Measurements from ENCODE around the gene EXOC7. TPM values are rescaled to one million over a fixed set of nuclear protein-coding genes. Genes with fewer than 3 reads are reported as not detected.

EXOC7 gene
- total RNA-seq, 1 experiment from 2014 or later: 114 TPM

DNA sequence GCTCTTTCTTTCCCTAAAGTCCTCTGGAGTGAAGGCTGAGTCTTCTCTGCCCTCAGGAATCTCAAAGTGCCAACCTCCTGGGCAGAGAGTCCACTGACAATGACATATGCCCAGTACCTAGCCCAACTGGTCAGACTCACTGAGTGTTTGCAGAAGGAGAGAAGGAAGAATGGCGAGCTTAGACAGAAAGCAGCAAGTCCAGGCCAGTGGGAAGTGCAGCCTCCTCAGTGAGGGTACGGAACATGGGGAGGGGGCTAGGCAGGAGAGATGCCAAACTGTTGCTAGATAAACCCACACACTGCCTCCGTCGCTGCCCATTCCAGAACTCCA is 678 bp downstream of the EXOC7 start (continued):
- TF ChIP-seq SIN3A (IDR thresholded peaks at IDR 0.05; ENCODE audit: low read depth): no peak
- TF ChIP-seq EZH2 (IDR thresholded peaks at IDR 0.05): no peak
- TF ChIP-seq EZH2phosphoT487 (IDR thresholded peaks at IDR 0.05; ENCODE audit: borderline replicate concordance): no peak

DNA sequence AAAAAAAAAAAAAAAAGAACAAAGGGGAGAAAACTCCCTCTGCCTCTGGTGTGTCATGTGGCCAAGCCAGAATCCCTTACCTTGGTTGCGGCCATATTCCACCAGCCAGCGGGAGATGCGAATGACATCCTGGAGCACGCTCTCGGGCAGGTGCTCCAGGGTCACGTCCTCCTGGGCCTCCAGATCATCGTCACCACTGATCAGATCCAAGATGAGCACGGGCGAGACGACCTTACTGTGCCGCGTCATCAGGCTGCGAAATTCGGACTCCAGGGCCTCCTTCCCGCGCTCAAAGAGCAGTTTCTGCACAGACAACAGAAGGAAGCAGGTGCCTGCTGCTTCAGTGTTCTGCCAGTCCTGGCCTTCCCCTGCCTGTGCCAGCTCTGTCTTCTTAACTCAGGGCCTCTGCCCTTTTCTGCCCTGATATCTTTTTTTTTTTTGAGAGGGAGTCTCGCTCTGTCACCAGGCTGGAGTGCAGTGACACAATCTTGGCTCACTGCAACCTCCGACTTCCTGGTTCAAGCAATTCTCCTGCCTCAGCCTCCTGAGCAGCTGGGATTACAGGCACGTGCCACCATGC is 5.8 kb downstream of the EXOC7 start:
- Histone ChIP-seq H2AFZ (ENCODE audit: low read depth, low read length, poor library complexity, severe bottlenecking) (no peak overlapping the region), H3K4me2 (ENCODE audit: low read length) (no peak overlapping the region), H3K27me3 (ENCODE audit: insufficient read depth, low read length) (no peaks in the 10 kb centered on the region), H3K9me2 (ENCODE audit: insufficient read depth) (no peaks in the 10 kb centered on the region), H3K4me3 (replicated peaks in 1 of 2; ENCODE audit: low read depth in 1 of 2, low read length in 2 of 2) (no peak overlapping the region), H3K79me2 (ENCODE audit: insufficient read depth, low read length) (peaks cover 17% of the 10 kb centered on the region), H3K9me3 (ENCODE audit: control insufficient read depth in 1 of 2, insufficient read depth in 1 of 2, low read depth in 1 of 2, low read length in 2 of 2) (no peaks in the 10 kb centered on the region), H3K27ac (ENCODE audit: low read depth, low read length) (no peak overlapping the region), H4K20me1 (ENCODE audit: insufficient read depth) (no peaks in the 10 kb centered on the region), H3K36me3 (ENCODE audit: control insufficient read depth in 1 of 2, insufficient read depth in 2 of 2, low read length in 2 of 2) (peaks cover 35 to 46% of the 10 kb centered on the region in 2 experiments), H3K9ac (ENCODE audit: low read length) (no peak overlapping the region), H3K4me1 (ENCODE audit: control insufficient read depth in 1 of 2, insufficient read depth in 2 of 2, low read length in 2 of 2) (peaks cover 17 to 29% of the 10 kb centered on the region in 2 experiments)
- ATAC-seq (no peak), DNase-seq (ENCODE audit: low read depth, low spot score) (no peak)
- POLR2A ChIA-PET: no interaction called here
- intact Hi-C loops (cut with micrococcal nuclease): no loop called here
- RAD21 ChIA-PET (ENCODE audit: low non-redundant PET in 1 of 2, low total read pairs in 2 of 2, uncharacterized antibody in 2 of 2, unreplicated experiment in 2 of 2): no interaction called here
- TF ChIP-seq ELF1 (IDR thresholded peaks at IDR 0.05; ENCODE audit: borderline replicate concordance, low read depth): no peak
- TF ChIP-seq EGR1 (IDR thresholded peaks at IDR 0.05; ENCODE audit: low read depth): no peak
- no peak for TF ChIP-seq ZFX (IDR thresholded peaks at IDR 0.05)
- TF ChIP-seq ZNF274 (IDR thresholded peaks at IDR 0.05; ENCODE audit: low read depth, low read length): no peak
- TF ChIP-seq CBX3 (IDR thresholded peaks at IDR 0.05; ENCODE audit: low read depth): no peak
- no peak for TF ChIP-seq TCF7L2 (IDR thresholded peaks at IDR 0.05; ENCODE audit: borderline replicate concordance, extremely low read depth, insufficient read depth, insufficient read length)
- TF ChIP-seq EZH2 (IDR thresholded peaks at IDR 0.05): no peak
- CTCF ChIA-PET: no interaction called here
- BruUV-seq (replicated peaks): no TSS peak

DNA sequence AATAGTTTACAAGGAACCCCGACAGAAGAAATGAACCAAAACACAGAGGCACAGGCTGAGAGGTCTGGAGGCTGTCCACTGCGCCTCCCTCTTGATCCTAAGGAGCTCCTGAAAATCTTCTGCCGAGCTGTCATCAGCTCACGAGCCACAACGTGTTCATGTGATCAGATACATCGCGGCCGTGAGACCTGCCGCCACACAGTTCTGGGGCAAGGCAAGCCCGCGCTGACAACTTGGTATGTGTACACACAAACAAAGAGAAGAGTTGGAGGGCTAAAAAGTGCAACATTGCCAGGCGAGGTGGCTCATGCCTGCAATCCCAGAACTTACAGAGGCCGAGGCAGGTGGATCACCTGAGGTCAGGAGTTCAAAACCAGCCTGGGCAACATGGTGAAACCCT is 7.6 kb downstream of the EXOC7 start:
- CTCF ChIA-PET: interaction anchor here (0.8 to 1.2 kb wide), 2 partner anchors 11 to 82 kb away, joined by 3 to 4 read pairs; no protein-coding TSS in a partner anchor
- H3K36me3 ChIP-seq (ENCODE audit: control insufficient read depth in 1 of 2, insufficient read depth in 2 of 2, low read length in 2 of 2): peaks cover 27 to 44% of the 10 kb centered on the region in 2 experiments
- TF ChIP-seq FOSL1 (IDR thresholded peaks at IDR 0.05; ENCODE audit: low read depth) (no peak), POLR2AphosphoS5 (IDR thresholded peaks at IDR 0.05; ENCODE audit: low read depth, low read length) (no peak), SIN3A (IDR thresholded peaks at IDR 0.05; ENCODE audit: low read depth) (no peak)
- TF ChIP-seq, protein P1, sequence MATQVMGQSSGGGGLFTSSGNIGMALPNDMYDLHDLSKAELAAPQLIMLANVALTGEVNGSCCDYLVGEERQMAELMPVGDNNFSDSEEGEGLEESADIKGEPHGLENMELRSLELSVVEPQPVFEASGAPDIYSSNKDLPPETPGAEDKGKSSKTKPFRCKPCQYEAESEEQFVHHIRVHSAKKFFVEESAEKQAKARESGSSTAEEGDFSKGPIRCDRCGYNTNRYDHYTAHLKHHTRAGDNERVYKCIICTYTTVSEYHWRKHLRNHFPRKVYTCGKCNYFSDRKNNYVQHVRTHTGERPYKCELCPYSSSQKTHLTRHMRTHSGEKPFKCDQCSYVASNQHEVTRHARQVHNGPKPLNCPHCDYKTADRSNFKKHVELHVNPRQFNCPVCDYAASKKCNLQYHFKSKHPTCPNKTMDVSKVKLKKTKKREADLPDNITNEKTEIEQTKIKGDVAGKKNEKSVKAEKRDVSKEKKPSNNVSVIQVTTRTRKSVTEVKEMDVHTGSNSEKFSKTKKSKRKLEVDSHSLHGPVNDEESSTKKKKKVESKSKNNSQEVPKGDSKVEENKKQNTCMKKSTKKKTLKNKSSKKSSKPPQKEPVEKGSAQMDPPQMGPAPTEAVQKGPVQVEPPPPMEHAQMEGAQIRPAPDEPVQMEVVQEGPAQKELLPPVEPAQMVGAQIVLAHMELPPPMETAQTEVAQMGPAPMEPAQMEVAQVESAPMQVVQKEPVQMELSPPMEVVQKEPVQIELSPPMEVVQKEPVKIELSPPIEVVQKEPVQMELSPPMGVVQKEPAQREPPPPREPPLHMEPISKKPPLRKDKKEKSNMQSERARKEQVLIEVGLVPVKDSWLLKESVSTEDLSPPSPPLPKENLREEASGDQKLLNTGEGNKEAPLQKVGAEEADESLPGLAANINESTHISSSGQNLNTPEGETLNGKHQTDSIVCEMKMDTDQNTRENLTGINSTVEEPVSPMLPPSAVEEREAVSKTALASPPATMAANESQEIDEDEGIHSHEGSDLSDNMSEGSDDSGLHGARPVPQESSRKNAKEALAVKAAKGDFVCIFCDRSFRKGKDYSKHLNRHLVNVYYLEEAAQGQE (IDR thresholded peaks at IDR 0.05; ENCODE audit: low read depth): no peak
- TF ChIP-seq, protein P2, sequence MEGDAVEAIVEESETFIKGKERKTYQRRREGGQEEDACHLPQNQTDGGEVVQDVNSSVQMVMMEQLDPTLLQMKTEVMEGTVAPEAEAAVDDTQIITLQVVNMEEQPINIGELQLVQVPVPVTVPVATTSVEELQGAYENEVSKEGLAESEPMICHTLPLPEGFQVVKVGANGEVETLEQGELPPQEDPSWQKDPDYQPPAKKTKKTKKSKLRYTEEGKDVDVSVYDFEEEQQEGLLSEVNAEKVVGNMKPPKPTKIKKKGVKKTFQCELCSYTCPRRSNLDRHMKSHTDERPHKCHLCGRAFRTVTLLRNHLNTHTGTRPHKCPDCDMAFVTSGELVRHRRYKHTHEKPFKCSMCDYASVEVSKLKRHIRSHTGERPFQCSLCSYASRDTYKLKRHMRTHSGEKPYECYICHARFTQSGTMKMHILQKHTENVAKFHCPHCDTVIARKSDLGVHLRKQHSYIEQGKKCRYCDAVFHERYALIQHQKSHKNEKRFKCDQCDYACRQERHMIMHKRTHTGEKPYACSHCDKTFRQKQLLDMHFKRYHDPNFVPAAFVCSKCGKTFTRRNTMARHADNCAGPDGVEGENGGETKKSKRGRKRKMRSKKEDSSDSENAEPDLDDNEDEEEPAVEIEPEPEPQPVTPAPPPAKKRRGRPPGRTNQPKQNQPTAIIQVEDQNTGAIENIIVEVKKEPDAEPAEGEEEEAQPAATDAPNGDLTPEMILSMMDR (IDR thresholded peaks at IDR 0.05 in 2 of 3, conservative IDR thresholded peaks at IDR 0.05 in 1 of 3; ENCODE audit: borderline replicate concordance in 1 of 3, insufficient read depth in 1 of 3, low read depth in 2 of 3, low read length in 2 of 3): no peak
- TF ChIP-seq, protein P3, sequence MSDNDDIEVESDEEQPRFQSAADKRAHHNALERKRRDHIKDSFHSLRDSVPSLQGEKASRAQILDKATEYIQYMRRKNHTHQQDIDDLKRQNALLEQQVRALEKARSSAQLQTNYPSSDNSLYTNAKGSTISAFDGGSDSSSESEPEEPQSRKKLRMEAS (IDR thresholded peaks at IDR 0.05): no peak

More for the DNA sequence above, 7.6 kb downstream of the EXOC7 start:
- POLR2A ChIA-PET: no interaction called here
- Histone ChIP-seq H3K9me2 (ENCODE audit: insufficient read depth) (no peaks in the 10 kb centered on the region), H3K79me2 (ENCODE audit: insufficient read depth, low read length) (no peaks in the 10 kb centered on the region; the same call in 1 of the 2 replicates), H3K27ac (ENCODE audit: low read depth, low read length) (peak overlapping the region; percentile 63; the same call in 1 of the 2 replicates), H3K9me3 (ENCODE audit: control insufficient read depth in 1 of 2, insufficient read depth in 1 of 2, low read depth in 1 of 2, low read length in 2 of 2) (no peaks in the 10 kb centered on the region), H3K9ac (ENCODE audit: low read length) (no peak overlapping the region), H3K4me1 (ENCODE audit: control insufficient read depth in 1 of 2, insufficient read depth in 2 of 2, low read length in 2 of 2) (peaks cover 13 to 21% of the 10 kb centered on the region in 2 experiments), H3K27me3 (ENCODE audit: insufficient read depth, low read length) (no peaks in the 10 kb centered on the region), H4K20me1 (ENCODE audit: insufficient read depth) (no peaks in the 10 kb centered on the region), H3K4me2 (ENCODE audit: low read length) (peak overlapping the region; percentile 31), H2AFZ (ENCODE audit: low read depth, low read length, poor library complexity, severe bottlenecking) (no peak overlapping the region), H3K4me3 (replicated peaks in 1 of 2; ENCODE audit: low read depth in 1 of 2, low read length in 2 of 2) (no peak overlapping the region)
- no TSS peak for BruUV-seq (replicated peaks)
- ATAC-seq (no peak), DNase-seq (ENCODE audit: low read depth, low spot score) (no peak)
- RAD21 ChIA-PET (ENCODE audit: low non-redundant PET in 1 of 2, low total read pairs in 2 of 2, uncharacterized antibody in 2 of 2, unreplicated experiment in 2 of 2): no interaction called here
- intact Hi-C loops (cut with micrococcal nuclease): no loop called here
